Body of pancreas (tissue), 4 donors: ENCODE measurements around the gene KMT2C. TPM values are rescaled to one million over a fixed set of nuclear protein-coding genes. Genes with fewer than 3 reads are reported as not detected.

Experiments
- ATAC-seq: fragments of 150-250 bp; one replicate; pipeline ENCODE4 v1.9.1; 2016
- DNase-seq, 4 donors: peaks; one replicate each; pipeline ENCODE4 v3.0.0-alpha.2; 2019
- H3K27ac ChIP-seq, 4 donors: fragments of 200-600 bp; sonication (generic); 1 replicate in 3 of 4; 2 replicates in 1 of 4; pipeline versions ENCODE4 v1.5.1 to v1.6.1; 2016 to 2019; ENCODE audit warnings: mild to moderate bottlenecking in 1 of 4, mixed read lengths in 1 of 4, moderate library complexity in 1 of 4
- H3K27me3 ChIP-seq, 2 donors: fragments of 200-600 bp; sonication (generic); one replicate each; pipeline ENCODE4 v1.6.0; 2016; ENCODE audit warnings: mild to moderate bottlenecking in 1 of 2
- H3K36me3 ChIP-seq, 2 donors: fragments of 200-600 bp; sonication (generic); replicated peaks in 1 of 2; 2 replicates each; pipeline ENCODE4 v1.5.1; 2016; ENCODE audit warnings: low read depth in 2 of 2; ENCODE audit not compliant: insufficient read depth in 1 of 2
- H3K4me1 ChIP-seq: fragments of 200-600 bp; sonication (generic); one replicate; pipeline ENCODE4 v1.6.0; 2016
- H3K4me3 ChIP-seq, 2 donors: fragments of 200-600 bp; sonication (generic); 1 replicate in 1 of 2; 2 replicates in 1 of 2; pipeline ENCODE4 v1.5.1; 2016 to 2019
- H3K9me3 ChIP-seq, 3 donors: fragments of 200-600 bp; sonication (generic); 1 replicate in 2 of 3; 2 replicates in 1 of 3; pipeline ENCODE4 v1.5.1; 2016
- POLR2A ChIP-seq, 3 donors: fragments of 450-650 bp; IDR thresholded peaks; one replicate each; pipeline ENCODE4 v1.6.1; 2016; ENCODE audit warnings: antibody characterized with exemption in 3 of 3, mild to moderate bottlenecking in 2 of 3
- WGBS, 2 donors: methylation state at CpG; one replicate each; pipeline ENCODE4 v1.1.5; 2017; 5-methylcytosine and 5-hydroxymethylcytosine counted together
- intact Hi-C: fragments of 100-400 bp; cut with DNase I; formaldehyde crosslinking; loops from one replicate; pipeline ENCODE4 v1.15.1; 2023
- total RNA-seq, 2 donors: library from RNA; depleted of rRNA; stranded (reverse); fragments of >200 nt; gene quantifications; one replicate each; pipeline ENCODE4 v1.1.0, GENCODE V29; 2016
- TF ChIP-seq, protein P1 (sequence below), 7 experiments: fragments of 450-650 bp in 4 of 7; fragments of 200-600 bp in 3 of 7; sonication (generic) in 3 of 7; IDR thresholded peaks; one replicate each; pipeline ENCODE4 v1.5.1; 2016 to 2019; ENCODE audit warnings: antibody characterized with exemption in 7 of 7

KMT2C gene
- total RNA-seq, 2 donors from 2014 or later: 58.9 to 71.5 TPM

DNA sequence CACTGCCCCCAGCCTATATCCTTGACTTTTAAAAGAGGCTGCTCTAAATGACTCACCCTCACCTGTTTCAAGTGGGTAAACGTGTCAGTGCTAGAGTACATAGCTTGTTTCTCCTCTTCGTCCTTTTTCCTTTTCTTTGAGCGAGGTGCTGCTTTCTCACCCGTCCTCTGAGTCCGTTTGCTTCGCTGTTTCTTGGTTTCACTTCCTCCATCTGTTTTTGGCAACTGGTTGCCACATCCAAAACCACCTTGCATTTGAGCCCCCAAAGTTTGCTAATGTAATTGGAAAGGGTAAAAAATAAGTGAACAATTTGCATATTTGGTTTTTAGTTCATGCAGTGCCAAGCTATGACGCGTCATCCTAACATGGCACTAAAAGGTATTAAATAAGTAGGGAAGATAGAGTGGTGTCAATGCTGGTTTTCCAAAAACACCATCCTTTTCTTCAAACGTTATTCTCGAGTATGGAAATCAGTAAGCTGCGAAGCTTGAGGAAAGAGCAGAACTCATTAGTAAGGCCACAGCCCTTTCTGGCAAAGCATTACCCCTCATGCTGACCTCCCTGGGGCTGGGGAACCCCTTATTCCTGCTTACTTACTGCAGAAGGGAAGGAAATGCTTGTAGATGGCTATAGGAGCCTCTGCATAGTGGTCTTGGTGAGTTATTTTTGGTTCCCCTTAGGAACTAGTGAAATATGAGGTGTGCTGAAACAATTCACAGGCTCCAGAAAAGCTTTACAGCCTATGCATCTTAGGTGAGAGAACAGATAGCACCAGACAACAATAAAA, 276.8 kb downstream of the KMT2C start:
- Histone ChIP-seq H3K4me1 (no peaks in the 10 kb centered on the region), H3K27ac (no peak overlapping the region), H3K4me3 (no peak overlapping the region), H3K27me3 (no peaks in the 10 kb centered on the region), H3K9me3 (no peaks in the 10 kb centered on the region), H3K36me3 (peaks cover 11 to 43% of the 10 kb centered on the region in 2 donors)
- ATAC-seq (no peak), DNase-seq (no peak)
- intact Hi-C loops: no loop called here
- TF ChIP-seq POLR2A (IDR thresholded peaks at IDR 0.05): no peak
- TF ChIP-seq, protein P1, sequence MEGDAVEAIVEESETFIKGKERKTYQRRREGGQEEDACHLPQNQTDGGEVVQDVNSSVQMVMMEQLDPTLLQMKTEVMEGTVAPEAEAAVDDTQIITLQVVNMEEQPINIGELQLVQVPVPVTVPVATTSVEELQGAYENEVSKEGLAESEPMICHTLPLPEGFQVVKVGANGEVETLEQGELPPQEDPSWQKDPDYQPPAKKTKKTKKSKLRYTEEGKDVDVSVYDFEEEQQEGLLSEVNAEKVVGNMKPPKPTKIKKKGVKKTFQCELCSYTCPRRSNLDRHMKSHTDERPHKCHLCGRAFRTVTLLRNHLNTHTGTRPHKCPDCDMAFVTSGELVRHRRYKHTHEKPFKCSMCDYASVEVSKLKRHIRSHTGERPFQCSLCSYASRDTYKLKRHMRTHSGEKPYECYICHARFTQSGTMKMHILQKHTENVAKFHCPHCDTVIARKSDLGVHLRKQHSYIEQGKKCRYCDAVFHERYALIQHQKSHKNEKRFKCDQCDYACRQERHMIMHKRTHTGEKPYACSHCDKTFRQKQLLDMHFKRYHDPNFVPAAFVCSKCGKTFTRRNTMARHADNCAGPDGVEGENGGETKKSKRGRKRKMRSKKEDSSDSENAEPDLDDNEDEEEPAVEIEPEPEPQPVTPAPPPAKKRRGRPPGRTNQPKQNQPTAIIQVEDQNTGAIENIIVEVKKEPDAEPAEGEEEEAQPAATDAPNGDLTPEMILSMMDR (IDR thresholded peaks at IDR 0.05): no peak
- WGBS, 2 donors: 82 to 88% methylated on average over 11 of the region's 11 CpGs

- no peak overlapping the region for H3K27ac ChIP-seq
- peaks cover 8 to 49% of the 10 kb centered on the region in 2 donors for H3K36me3 ChIP-seq
- WGBS, 2 donors: 83 to 92% methylated on average over 5 of the region's 5 CpGs
- DNase-seq (no peak), ATAC-seq (no peak)
- TF ChIP-seq, protein P1 (IDR thresholded peaks at IDR 0.05): no peak
- no peak for TF ChIP-seq POLR2A (IDR thresholded peaks at IDR 0.05)
- no peaks in the 10 kb centered on the region for H3K27me3 ChIP-seq
- H3K4me1 ChIP-seq: no peaks in the 10 kb centered on the region
- H3K9me3 ChIP-seq: no peaks in the 10 kb centered on the region
- intact Hi-C loops: no loop called here
- no peak overlapping the region for H3K4me3 ChIP-seq
Observed at GRCh38 chr7:152152267-152152666, 283.5 kb downstream of the KMT2C start.

DNA sequence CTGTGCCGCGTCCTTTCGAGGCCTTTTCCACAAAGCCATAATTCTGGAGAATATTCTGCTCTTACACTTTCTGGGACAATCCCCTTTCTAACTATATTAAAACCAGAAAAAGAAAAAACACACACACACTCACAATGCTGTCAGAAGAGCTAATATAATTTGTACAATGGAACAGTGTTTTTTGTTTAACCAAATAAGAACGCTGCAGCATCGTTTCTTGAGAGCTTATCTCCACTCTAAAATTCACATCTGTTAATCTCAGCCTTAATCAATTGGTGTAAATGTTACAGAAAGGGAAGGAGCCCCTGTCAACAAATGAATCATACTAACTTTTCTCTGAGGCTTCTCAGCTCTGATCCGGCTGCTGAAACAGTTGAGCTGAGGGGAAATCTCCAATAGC, 286.4 kb downstream of the KMT2C start:
- Histone ChIP-seq H3K9me3 (no peaks in the 10 kb centered on the region), H3K36me3 (peaks cover 8 to 62% of the 10 kb centered on the region in 2 donors), H3K27me3 (no peaks in the 10 kb centered on the region), H3K27ac (no peak overlapping the region), H3K4me3 (no peak overlapping the region), H3K4me1 (no peaks in the 10 kb centered on the region)
- TF ChIP-seq POLR2A (IDR thresholded peaks at IDR 0.05): no peak
- TF ChIP-seq, protein P1 (IDR thresholded peaks at IDR 0.05): no peak
- intact Hi-C loops: no loop called here
- 66 to 68% methylated on average over 6 of the region's 6 CpGs for WGBS, 2 donors
- DNase-seq (no peak), ATAC-seq (no peak)

DNA sequence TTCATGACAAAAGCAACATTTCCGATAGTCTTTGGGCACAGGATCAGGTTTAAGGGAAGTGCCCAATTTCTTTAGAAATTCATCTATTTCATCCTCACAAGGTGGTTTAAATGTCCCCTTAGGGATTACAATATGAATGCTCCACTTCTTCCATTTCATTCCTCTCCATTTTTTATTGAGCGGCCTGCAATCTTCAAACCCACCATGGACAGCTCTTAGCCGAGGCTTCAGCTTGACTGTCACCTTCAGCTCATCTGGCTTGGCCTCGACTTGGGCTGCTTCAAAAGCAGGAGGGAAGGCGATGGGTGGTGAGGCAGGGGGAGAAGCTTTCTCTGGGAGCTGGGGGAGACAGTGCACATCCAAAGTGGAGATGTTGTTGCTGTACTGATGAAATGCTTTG, 287.1 kb downstream of the KMT2C start:
- DNase-seq (no peak), ATAC-seq (no peak)
- no peak overlapping the region for H3K27ac ChIP-seq
- H3K27me3 ChIP-seq: no peaks in the 10 kb centered on the region
- H3K9me3 ChIP-seq: no peaks in the 10 kb centered on the region
- no peak for TF ChIP-seq POLR2A (IDR thresholded peaks at IDR 0.05)
- TF ChIP-seq, protein P1 (IDR thresholded peaks at IDR 0.05): no peak
- WGBS, 2 donors: 82 to 85% methylated on average over 5 of the region's 5 CpGs
- no peaks in the 10 kb centered on the region for H3K4me1 ChIP-seq
- intact Hi-C loops: no loop called here
- peaks cover 8 to 58% of the 10 kb centered on the region in 2 donors for H3K36me3 ChIP-seq
- H3K4me3 ChIP-seq: no peak overlapping the region
